Medulla oblongata (tissue), 1 donor: ENCODE results near the gene RSPH4A.
"Not testable (repeated sequence)": the region's sequence is repeated elsewhere in the genome, so short reads cannot be mapped to it uniquely, and the experiment has no call there.

Source experiments
- DNase-seq: peaks from one replicate; pipeline ENCODE4 v3.0.0-alpha.2; 2015; ENCODE audit errors: extremely low spot score

RSPH4A gene

GRCh38 chr6:116625872-116626271 lies 9.6 kb downstream of the RSPH4A start:
- DNase-seq, result no peak

GRCh38 chr6:116629563-116629981 lies 13.3 kb downstream of the RSPH4A start:
- DNase-seq, result peak; percentile 17

GRCh38 chr6:116631379-116631990 lies 15.2 kb downstream of the RSPH4A start:
- no peak for DNase-seq

GRCh38 chr6:116633685-116634084 lies 17.4 kb downstream of the RSPH4A start:
- no peak for DNase-seq

GRCh38 chr6:116648156-116648555 lies 31.9 kb downstream of the RSPH4A start:
- no peak for DNase-seq

GRCh38 chr6:116649129-116649528 lies 32.9 kb downstream of the RSPH4A start:
- DNase-seq, result no peak

GRCh38 chr6:116651916-116652315 lies 35.6 kb downstream of the RSPH4A start:
- no peak for DNase-seq

GRCh38 chr6:116661594-116661993 lies 45.3 kb downstream of the RSPH4A start:
- no peak for DNase-seq

- DNase-seq, result no peak
Observed at GRCh38 chr6:116662202-116662601, 45.9 kb downstream of the RSPH4A start.

GRCh38 chr6:116663308-116663707 lies 47.0 kb downstream of the RSPH4A start:
- no peak for DNase-seq

- not testable (repeated sequence) for DNase-seq
Observed at GRCh38 chr6:116664169-116664568, 47.9 kb downstream of the RSPH4A start.

- no peak for DNase-seq
Observed at GRCh38 chr6:116665464-116665863, 49.2 kb downstream of the RSPH4A start.

GRCh38 chr6:116666869-116667268 lies 50.6 kb downstream of the RSPH4A start:
- DNase-seq, result no peak

GRCh38 chr6:116667623-116668022 lies 51.3 kb downstream of the RSPH4A start:
- DNase-seq, result no peak

- DNase-seq, result no peak
Observed at GRCh38 chr6:116672306-116672705, 56.0 kb downstream of the RSPH4A start.

- no peak for DNase-seq
Observed at GRCh38 chr6:116676021-116676420, 59.7 kb downstream of the RSPH4A start.

- peak; percentile 90 for DNase-seq
Observed at GRCh38 chr6:116680880-116681672, 64.8 kb downstream of the RSPH4A start, which contains the start of gene KPNA5. Gene KPNA5, plus strand, starts transcription at chr6:116681211. Its CDS starts 124 bp downstream, at chr6:116681335.

GRCh38 chr6:116682334-116682712 lies 66.0 kb downstream of the RSPH4A start:
- peak; percentile 63 for DNase-seq
